GM13977 (cell line): ENCODE results near the gene DOK7.
"Not testable (repeated sequence)": the region's sequence is repeated elsewhere in the genome, so short reads cannot be mapped to it uniquely, and the experiment has no call there.

ENCODE experiments used
- DNase-seq: peaks from one replicate; pipeline ENCODE4 v3.0.0; 2012; ENCODE audit warnings: low spot score
- in situ Hi-C: fragments of 300-500 bp; cut with MboI; formaldehyde crosslinking; loops from one replicate; pipeline ENCODE4 v1.12.0; 2022; ENCODE audit warnings: low sequenced_read_pairs, low pct_unique_long_range_greater_than_20kb, mixed read lengths, inconsistent platforms; ENCODE audit not compliant: unreplicated experiment
- TF ChIP-seq, protein P1 (sequence below): IDR thresholded peaks from 2 replicates; pipeline ENCODE4 v1.5.1; 2012; ENCODE audit warnings: mild to moderate bottlenecking, control low read depth; ENCODE audit not compliant: insufficient read depth; ENCODE audit errors: extremely low read depth, missing control alignments

DOK7 gene

GRCh38 chr4:3533423-3533820 lies 70.3 kb downstream of the DOK7 start:
- TF ChIP-seq, protein P1, sequence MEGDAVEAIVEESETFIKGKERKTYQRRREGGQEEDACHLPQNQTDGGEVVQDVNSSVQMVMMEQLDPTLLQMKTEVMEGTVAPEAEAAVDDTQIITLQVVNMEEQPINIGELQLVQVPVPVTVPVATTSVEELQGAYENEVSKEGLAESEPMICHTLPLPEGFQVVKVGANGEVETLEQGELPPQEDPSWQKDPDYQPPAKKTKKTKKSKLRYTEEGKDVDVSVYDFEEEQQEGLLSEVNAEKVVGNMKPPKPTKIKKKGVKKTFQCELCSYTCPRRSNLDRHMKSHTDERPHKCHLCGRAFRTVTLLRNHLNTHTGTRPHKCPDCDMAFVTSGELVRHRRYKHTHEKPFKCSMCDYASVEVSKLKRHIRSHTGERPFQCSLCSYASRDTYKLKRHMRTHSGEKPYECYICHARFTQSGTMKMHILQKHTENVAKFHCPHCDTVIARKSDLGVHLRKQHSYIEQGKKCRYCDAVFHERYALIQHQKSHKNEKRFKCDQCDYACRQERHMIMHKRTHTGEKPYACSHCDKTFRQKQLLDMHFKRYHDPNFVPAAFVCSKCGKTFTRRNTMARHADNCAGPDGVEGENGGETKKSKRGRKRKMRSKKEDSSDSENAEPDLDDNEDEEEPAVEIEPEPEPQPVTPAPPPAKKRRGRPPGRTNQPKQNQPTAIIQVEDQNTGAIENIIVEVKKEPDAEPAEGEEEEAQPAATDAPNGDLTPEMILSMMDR, result no peak
- no peak for DNase-seq
- in situ Hi-C loops, result no loop called here

GRCh38 chr4:3535812-3536211 lies 72.7 kb downstream of the DOK7 start:
- DNase-seq, in situ Hi-C loops: not testable (repeated sequence)

DNA sequence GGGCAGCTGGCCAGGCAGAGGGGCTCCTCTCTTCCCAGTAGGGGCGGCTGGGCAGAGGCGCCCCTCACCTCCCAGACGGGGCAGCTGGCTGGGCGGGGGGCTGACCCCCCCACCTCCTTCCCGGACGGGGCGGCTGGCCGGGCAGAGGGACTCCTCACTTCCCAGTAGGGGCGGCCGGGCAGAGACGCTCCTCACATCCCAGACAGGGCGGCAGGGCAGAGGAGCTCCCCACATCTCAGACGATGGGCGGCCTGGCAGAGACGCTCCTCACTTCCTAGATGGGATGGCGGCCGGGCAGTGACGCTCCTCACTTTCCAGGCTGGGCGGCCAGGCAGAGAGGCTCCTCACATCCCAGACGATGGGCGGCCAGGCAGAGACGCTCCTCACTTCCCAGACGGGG lies 75.8 kb downstream of the DOK7 start:
- in situ Hi-C loops, DNase-seq: not testable (repeated sequence)

- in situ Hi-C loops, DNase-seq: not testable (repeated sequence)
Measured at GRCh38 chr4:3543415-3543814, 80.3 kb downstream of the DOK7 start.
